Erythroblast (primary cell): Measurements from ENCODE around the gene DHX58.

Source experiments
- GATA1 ChIP-seq: IDR thresholded peaks from 2 replicates; pipeline ENCODE4 v1.6.1; 2011; ENCODE audit warnings: low read depth, mild to moderate bottlenecking, control low read depth, low read length, moderate library complexity
- POLR2A ChIP-seq: IDR thresholded peaks from 2 replicates; pipeline ENCODE4 v1.6.1; 2011; ENCODE audit warnings: mild to moderate bottlenecking, low read length

GRCh38 chr17:42055027-42055426, 57.5 kb downstream of the DHX58 start:
- TF ChIP-seq POLR2A: no peak
- TF ChIP-seq GATA1: no peak
